Gastrocnemius medialis (tissue), 4 donors: ENCODE results near the gene POLG.

Experiments used
- POLR2A ChIP-seq, 2 donors: fragments of 450-650 bp; IDR thresholded peaks; one replicate each; pipeline ENCODE4 v1.6.1; 2017; ENCODE audit warnings: antibody characterized with exemption in 2 of 2, mild to moderate bottlenecking in 2 of 2, moderate library complexity in 2 of 2
- TF ChIP-seq, protein P1 (sequence below), 5 experiments: fragments of 450-650 bp in 3 of 5; fragments of 200-600 bp in 2 of 5; sonication (generic) in 2 of 5; IDR thresholded peaks in 4 of 5; conservative IDR thresholded peaks in 1 of 5; 1 replicate in 4 of 5; 2 replicates in 1 of 5; pipeline ENCODE4 v1.5.1; 2016 to 2019; ENCODE audit warnings: antibody characterized with exemption in 5 of 5, mild to moderate bottlenecking in 3 of 5, moderate library complexity in 3 of 5

DNA sequence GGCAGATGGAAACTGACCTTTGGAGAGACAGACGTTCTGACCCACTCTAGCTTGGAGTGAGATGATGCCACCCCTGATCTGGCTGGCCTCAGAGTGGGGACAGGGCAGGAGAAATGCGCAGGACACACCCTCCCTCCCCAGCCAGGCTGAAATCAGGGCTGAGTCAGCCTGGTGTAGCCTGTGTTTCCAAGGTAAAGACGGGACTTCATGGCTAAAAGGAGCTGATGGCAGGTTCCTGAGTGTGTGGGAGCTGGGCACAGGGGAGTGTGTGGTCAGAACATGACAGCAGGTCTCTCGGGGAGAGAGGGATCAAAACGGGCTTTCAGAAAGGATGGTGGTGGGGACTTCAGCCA is 14.6 kb upstream of the POLG start:
- TF ChIP-seq, protein P1, sequence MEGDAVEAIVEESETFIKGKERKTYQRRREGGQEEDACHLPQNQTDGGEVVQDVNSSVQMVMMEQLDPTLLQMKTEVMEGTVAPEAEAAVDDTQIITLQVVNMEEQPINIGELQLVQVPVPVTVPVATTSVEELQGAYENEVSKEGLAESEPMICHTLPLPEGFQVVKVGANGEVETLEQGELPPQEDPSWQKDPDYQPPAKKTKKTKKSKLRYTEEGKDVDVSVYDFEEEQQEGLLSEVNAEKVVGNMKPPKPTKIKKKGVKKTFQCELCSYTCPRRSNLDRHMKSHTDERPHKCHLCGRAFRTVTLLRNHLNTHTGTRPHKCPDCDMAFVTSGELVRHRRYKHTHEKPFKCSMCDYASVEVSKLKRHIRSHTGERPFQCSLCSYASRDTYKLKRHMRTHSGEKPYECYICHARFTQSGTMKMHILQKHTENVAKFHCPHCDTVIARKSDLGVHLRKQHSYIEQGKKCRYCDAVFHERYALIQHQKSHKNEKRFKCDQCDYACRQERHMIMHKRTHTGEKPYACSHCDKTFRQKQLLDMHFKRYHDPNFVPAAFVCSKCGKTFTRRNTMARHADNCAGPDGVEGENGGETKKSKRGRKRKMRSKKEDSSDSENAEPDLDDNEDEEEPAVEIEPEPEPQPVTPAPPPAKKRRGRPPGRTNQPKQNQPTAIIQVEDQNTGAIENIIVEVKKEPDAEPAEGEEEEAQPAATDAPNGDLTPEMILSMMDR (IDR thresholded peaks at IDR 0.05 in 4 of 5, conservative IDR thresholded peaks at IDR 0.05 in 1 of 5): no peak
- no peak for TF ChIP-seq POLR2A (IDR thresholded peaks at IDR 0.05)
